Effector CD8-positive, alpha-beta T cell (primary cell): ENCODE data around the gene ACTG1.

ENCODE experiments used
- DNase-seq: peaks from one replicate; lab custom pipeline; 2025; lab: John Stamatoyannopoulos, UW

ACTG1 gene

DNA sequence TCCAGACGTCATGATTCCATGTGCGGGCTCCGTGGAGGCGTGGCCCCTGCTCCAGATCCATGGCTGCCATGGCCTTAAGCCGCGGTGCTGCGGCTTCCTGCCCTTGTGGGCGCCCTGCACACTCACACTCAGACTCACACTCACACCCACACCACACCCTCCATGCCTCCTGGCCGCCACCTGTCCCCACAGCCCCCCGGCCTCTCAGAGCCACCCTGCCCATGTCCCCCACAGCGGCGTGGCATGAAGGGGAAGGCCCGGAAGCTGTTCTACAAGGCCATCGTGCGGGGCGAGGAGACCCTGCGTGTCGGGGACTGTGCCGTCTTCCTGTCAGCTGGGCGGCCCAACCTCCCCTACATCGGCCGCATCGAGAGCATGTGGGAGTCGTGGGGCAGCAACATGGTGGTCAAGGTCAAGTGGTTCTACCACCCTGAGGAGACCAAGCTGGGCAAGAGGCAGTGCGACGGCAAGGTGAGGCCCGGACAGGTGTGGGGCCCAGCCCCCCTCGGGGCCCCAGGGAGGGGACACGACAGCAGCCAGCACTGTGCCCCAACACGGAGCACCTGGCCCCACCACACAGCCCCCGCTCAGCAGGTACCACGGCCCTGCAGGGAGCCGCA is 50.0 kb downstream of the ACTG1 start:
- DNase-seq = no peak

DNA sequence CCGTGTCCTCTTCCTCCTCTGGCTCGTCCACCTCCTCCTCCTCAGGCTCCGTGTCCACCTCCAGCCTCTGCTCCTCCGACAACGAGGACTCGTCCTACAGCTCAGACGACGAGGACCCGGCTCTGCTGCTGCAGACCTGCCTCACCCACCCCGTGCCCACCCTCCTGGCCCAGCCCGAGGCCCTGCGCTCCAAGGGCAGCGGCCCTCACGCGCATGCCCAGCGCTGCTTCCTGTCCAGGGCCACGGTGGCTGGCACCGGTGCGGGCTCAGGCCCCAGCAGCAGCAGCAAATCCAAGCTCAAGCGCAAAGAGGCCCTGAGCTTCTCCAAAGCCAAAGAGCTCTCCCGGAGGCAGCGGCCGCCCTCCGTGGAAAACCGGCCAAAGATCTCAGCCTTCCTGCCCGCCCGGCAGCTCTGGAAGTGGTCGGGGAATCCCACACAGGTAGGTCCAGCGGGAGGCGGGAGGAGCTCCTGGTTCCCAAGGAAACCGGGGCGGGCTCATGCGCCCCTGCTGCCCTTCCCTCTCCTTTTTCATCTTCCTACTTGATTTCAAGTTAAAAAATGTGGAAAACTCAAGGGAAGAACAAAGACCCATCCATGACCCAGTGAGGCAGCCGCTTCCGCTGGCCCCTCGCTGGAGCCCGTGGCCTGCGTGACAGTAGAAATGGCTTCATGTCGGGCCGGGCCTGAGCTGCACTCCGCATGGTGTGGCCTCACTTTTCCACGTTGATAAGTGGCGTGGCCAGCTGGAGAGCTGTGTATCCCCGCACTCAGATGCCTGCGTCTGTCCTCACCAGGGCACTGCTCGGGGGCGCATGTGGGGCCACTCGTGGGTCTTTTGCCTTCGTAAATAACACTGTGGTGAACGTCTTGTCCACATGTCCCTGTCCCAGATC is 50.7 kb downstream of the ACTG1 start:
- DNase-seq = no peak

DNA sequence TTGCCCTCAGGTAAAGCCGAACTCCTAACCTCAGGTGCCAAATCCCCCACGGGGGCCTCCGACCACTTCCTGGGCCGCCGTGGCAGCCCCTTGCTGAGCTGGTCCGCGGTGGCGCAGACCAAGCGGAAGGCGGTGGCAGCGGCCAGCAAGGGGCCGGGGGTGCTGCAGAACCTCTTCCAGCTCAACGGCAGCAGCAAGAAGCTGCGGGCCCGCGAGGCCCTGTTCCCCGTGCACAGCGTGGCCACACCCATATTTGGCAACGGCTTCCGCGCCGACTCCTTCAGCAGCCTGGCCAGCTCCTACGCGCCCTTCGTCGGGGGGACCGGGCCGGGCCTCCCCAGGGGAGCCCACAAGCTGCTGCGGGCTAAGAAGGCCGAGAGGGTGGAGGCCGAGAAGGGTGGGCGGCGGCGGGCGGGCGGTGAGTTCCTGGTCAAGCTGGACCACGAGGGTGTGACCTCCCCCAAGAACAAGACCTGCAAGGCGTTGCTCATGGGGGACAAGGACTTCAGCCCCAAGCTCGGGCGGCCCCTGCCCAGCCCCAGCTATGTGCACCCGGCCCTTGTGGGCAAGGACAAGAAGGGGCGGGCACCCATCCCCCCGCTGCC is 51.6 kb downstream of the ACTG1 start:
- DNase-seq = no peak
